HG02610 (cell line): ENCODE results near the gene SLC6A1.

Experiments
- ATAC-seq: cut with Tn5 transposase; IDR thresholded peaks from one replicate; pipeline ENCODE4 v1.9.1; 2021; ENCODE audit warnings: mild to moderate bottlenecking, moderate library complexity; ENCODE audit not compliant: unreplicated experiment

Gene SLC6A1

DNA sequence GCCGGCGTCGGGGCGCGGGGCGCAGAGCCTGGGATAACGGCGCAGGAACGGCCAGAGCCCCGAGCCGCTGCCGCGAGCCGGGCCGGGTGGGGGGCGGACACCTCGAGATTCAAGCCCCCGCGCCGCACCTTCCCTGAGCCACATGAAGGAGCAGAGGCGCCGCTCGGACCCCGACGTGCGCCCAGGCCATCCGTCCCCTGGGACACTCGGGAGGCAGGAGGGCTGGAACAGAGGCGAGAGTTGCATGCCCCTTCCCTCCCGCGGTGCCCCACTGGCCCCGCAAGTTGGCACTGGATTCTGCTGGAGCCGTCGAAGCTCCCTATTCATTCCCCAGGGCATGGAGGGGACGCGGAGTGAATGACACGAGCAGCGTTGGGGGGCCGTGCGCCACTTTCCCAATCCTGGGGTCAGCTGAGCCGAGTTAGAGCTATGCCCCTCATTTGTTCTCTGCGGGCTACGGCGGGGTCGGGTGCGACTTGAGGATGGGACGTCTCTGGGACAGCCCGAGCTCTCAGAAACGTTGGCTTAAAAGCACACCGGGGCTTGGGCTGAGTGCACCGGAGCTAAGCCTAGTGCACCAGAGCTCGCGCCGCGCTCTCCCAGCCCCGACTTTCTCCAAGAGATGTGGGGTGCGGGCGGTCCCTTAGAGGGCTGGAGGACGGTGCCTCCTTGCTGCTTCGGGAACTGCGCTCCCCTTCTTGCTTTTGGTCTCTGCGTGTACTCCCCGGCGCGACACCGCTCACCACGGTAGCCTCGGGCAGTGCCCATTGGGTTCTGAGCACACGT, 588 bp downstream of the SLC6A1 start:
- no peak for ATAC-seq

DNA sequence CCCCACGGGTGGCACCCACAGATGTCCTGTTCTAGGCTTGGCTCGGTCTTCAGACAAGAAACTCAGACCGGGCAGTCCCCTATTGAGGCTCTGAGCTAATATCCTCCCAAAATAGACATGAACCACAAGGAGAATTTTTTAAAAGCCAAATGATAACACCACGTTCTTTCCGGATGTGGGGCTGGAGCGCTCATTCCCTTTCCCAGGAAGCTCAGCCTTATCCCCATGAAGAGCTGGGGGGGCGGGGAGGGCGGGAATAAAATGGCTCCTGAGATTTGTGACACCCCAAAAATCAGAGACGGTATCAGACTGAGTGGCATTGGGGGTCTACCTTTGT, 1.1 kb downstream of the SLC6A1 start:
- no peak for ATAC-seq

DNA sequence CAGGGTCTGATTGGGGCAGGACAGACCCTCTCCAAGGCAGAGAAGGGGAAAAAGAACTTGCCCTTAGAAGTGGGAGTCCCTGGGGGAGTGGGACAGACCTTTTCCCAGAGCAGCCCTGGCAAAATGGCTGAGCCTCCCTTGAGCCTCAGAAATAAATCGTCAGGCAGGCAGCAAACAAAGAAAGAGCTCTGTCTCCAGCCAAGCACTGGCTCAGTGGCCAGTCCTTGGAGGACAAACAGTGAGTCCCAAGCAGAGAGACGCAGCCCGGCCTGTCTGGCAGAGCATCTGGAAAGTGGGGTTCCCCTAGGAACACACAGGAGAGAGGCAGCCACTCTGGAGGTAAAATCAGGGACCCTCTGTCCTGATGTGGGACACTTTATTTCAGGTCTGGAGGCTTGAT, 1.8 kb downstream of the SLC6A1 start:
- no peak for ATAC-seq

DNA sequence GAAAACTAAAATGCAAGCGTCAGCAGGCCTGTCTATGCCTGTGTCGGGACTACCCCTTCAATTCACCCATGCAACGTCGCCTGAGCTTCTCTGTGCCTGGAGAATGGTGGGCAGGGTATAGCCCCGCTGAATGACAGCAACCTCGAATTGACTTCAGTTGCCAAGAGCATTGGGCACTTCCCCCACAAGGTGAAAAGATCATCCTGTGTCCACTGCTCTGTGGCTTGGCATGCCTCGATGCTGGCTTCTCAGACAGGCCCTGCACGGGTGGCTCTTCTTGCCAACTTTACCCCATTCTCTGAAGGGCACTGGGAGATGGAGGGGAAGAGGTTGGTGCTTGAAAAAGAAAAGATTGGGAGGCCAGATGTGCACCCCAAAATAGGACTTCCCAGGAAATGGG, 3.3 kb downstream of the SLC6A1 start:
- no peak for ATAC-seq

DNA sequence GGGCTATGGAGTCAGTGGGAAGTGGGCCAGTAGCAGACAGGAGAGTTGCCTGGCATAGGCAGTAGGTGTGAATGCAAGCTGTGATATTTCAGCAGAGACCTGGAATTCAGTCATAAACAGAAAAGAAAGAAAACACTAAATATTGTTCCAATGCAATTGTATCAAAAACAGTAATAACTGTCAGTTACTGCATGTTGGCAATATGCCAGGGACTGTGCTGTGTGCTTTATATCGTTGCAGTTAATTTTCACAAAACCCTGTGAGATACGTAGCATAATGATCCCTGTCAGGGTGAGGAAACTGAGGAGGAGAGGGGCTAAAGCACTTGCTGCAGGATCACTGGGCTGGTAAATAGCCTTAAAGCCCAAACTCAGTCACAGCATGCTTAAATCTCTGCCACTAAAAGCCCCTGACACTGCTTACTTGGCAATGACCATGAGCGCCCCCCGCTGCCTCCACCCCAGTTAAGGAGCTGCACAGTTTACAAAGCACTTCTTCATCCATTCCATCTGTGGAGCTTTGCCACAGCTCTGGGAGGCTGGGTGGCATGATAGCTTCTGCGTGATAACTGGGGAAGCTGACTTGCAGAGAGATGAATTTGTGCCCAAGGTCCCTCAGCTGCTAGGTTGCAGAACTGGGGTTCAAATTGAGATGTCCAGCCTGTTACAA, 3.9 kb downstream of the SLC6A1 start:
- ATAC-seq, result no peak

DNA sequence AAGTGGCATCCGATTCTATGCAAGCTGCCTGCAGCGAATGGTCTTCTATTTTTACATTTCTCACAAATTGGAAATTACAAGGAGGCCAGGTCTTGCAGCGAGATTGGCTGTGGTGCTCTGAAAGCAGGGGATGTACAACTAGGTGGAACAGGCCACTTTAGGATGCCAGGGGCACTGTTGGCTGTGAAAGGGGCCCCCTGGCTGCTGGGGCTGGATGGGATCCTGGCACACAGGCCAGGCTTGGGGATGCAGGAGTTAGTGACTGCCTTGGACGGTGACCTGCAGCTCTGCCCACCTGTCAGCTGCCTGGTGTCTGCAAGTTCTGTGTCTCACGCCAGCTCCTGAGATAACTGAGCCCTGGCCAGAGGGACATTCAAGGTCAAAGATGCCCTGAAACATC, 4.6 kb downstream of the SLC6A1 start:
- ATAC-seq, result no peak

DNA sequence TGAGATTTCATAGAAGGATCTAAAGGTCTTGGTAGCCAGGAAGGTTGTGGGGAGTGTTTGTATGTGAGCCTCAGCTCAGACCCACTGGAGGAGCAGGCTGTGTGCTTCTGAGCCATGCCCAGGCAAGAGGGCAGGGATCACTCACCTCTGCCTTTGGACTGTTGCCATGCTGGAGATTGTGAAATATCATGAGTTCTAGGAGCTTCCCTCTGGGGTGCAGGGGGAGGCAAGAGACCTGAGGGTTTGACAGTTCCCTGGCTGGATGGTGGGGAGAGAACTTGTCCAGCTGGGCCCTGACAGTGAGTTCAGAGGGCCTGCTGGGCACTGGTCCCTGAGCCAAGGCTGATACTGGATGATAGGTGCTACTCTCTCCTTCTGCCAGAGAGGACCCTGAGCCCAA, 6.0 kb downstream of the SLC6A1 start:
- no peak for ATAC-seq

DNA sequence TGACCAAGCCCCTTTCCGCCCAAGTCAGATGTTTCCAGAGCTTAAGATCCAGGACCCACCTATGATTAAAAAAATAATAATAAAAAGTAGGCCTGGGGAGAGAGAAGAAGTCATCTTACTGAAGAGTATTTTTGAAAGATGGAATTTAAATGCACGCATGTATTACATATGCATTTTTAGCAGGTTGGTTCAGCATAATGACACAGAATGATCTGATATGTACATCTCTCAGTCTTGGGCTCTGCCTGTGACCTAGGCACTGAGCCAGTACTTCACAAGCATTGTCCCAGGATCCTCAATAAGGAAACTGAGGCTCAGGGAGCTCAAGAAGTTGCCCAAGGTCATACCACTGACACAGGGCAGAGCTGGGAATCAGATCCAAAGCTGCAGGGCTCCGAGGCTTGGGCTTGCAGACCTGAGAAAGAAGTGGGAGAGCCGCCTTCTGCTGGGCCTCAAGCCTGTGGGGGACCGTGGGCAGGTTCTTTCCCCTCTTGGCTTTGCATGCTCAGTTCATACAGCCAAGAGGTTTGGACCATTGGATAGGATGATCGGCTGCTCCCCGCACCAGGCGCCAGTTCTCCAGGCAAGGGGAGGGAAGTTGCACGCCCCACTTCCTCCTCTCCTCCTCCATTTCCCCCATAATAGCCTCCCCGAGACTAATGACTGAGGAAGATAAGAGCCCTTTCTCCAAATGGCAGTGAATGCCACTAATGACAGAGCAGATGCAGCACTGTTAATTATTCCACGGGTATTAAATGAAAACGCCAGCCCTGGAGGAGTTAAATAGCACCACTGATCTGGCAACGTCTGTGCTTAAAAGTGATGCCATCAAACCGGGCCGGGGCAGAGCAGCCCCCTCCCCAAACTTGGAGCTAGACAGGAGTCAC, 6.9 kb downstream of the SLC6A1 start:
- ATAC-seq, result no peak

DNA sequence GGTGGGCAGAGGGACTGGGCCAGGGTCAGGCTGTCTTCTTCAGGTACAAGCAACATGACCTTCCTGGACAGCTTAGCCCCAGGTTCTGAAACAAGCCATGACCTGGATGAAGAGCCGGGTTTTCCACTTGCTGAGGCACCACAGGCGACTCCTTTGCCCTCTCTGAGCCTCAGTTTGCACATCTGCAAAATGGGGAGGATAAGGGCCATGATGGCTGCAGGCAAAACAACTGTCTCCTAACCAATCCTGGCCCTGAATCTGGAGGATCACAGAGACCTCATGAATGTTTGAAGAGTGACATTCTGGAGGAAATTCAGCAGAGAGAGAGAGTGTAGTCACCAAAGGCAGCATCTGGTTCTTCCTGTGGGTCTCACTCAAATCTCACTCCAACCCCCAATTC, 8.0 kb downstream of the SLC6A1 start:
- no peak for ATAC-seq

DNA sequence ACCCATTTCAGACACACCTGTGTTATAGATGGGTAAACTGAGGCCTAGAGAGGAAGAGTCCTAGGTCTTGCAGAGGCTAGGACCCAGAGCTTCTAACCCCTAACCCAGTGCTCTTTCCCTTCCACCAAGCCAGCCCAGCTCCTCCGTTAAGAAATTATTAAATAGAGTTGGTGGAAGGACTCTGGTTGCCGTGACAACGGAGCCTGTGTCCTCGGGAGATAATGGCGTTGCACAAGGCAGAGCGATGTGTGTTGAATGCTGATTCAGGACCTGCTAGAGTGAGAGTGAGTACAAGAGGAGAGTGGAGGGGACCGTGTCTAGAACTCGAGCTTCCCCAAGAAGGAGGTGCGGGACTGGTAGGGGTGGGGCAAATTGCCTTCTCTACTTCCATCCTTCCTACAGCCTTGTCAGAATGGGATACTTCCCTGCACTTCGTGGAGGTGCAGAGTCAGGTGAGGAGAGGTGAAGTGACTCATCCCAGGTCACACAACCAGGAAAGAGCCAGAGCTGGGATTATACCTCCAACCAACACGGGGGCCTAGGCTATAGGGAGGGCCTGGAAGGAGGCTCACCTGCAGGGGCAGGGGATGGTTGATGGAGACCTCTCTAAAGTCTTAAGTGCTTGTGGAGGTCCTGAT, 8.6 kb downstream of the SLC6A1 start:
- ATAC-seq, result no peak

DNA sequence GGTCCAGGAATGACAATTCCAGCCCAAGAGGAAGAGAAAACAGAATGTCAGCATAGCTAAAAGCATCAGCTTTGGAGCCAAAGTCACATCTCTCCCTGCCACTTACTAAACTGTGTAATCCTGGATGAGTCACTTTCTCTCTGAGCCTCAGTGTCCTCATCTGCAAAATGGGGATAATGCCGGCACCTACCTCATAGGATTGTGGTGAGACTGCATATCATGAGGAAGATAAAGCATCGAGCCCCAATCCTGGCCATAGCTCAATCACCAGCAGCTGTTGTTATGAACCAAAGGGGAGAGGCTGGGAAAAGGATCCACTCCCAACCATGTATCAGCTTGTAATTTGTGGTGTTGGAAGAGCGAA, 9.1 kb downstream of the SLC6A1 start:
- no peak for ATAC-seq

DNA sequence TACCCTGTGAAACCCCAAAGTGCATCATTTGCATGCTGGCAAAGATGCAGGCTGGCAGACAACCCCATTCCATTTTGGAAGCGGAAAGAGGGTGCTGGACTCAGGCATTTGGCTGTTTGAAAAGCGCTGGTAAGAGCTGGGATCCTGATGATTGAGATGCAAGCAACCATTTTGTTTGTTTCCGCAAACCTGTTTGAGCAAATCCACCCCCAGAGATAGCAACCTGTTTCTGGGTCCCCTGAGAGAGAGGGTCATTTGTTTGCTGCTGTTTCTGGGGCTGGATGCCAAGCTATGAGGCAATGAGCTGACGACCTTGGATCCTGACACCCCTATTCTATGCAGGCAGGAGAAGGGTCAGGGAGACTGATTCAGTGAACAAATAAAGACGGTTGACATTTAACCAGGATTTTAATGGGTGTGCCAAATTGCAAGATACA, 9.8 kb downstream of the SLC6A1 start:
- no peak for ATAC-seq

DNA sequence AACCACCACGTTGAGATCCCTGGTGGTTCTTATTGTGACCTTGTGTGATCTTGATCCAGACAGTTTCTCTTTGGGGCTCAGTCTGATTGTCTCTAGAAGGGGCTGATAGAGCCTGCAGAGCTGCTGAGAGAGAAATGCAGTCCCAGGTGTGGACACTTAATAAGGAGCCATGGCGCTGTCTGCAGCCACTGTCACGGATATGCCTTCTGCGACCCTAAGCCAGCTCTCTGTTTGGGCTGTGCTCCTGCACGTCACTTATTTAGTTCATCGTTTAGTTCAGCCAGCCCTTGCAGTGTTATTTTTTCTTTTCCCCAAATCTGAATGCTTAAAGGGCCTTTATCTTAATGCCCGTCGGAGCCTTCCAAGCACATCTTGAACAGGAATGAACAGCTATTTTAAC, 12.0 kb downstream of the SLC6A1 start:
- no peak for ATAC-seq

DNA sequence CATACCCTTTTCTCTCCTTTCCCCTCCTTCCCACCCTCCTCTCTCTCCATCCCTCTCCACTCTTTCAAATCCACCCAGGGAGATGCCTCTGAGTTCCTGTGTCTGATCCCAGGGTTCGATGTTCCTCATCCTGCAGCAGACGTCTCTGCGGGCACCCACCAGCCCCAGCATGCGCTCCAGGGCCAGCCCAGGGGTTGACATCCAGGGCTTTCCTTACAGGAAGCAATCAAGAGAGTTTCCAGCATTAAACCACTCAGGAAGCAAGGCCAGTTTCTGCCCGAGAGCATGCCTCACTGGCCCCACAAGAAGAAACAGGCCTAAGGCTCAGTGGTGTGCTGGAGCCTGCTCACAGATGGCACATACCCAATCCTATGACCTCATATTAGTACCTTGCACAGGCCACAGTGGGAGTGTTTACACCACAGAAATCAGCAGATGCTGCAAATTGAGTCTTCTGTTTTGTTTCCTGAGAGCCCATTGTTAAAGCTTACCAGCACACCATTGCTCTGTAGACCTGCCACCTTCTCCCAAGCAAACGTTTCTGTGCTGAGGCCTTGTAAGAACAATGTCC, 13.2 kb downstream of the SLC6A1 start:
- ATAC-seq, result no peak

DNA sequence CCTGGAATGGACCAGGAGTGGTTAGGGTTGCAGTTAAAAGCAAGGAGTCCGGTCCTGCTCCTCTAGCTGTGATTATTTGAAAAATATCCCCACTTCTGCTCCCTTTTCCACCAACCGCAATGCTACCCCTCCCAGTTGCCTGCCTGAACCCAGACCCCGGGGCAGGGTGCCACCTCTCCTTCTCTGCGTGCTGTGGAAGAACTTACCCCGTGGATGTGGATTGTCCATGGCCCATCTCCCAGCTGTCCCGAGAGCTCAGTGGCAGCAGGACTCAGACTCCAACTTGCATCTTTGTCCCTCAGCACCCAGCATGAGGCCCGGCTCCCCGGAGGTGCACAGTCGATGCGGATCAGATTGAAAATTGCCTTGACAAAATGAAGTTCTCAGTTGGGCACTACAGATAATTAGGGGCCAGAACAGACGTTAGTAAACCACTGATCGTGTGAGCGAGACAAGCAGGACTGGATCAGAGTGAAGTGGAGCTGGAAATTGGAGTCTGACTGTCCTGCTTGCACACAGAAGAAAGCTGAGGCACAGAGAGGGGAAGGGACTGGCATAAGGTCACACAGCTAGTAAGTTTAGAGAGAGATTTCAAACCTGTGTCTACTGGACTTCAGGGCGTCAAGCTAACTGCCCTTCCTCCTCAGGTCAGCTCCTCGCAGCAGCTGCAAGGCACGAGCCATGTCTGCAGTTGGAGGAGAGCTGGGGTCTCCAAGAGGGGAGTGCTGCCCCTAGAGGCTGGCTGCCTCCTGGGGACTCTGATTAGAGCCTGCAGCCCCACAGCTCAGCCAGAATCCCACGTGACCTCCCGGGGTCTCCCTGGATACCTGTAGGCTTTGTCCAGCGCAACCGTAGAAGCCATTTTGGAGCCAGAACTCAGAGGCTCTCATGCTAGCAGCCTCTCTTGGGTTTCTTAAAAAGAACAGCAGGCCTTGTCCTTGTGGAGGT, 14.7 kb downstream of the SLC6A1 start:
- ATAC-seq, result no peak

DNA sequence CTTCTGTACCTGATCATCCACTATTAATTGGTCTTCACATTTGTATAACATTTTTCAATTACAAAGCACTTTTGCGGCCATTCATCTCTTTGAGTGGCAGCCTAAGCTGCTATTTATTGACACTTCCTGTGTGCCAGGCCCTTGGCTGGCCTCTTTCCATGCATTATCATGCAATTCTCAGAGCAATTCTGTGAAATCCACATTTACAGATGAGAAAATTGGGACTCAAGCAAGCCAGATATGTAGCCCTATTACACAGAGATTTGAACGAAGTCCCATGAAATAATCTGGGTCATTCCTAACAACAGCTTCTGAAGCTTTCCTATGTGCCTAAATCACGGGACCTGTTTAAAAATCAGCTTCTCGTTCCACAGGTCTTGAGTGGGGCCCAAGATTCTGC, 17.4 kb downstream of the SLC6A1 start:
- ATAC-seq, result no peak

DNA sequence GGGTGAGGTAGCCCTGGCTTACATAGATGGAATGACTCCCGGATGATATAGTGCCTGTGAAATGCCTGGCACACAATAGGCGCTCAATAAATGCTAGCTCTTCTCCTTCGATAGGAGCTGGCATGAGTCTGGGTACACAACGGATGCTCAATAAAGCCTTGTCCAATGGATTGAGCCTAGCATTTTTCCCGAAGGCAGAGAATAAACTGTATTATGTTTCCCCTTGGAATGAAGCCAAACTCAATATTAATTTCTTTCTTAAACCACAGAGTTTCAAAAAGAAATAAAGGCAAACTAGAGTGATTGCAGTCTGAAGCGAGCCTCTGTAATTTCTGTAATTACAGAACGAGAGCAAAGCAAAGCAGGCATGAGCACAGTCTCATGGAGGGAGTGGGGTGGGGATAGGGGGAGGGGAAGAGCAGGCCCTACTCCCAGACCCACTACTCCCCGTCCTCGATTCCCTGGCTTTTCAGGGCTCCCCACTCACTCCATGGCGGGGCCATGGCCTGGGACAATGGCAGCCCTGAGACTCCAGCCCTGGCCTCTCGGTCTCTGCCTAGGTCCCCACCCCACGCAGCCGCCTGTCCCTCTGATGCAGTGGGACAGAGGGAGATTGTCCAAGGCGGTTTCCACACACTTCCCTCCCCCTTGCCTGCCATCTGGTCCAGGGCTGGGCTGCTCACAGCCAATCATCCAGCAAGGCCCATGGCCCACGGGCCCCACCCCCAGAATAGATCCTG, 18.0 kb downstream of the SLC6A1 start:
- no peak for ATAC-seq

DNA sequence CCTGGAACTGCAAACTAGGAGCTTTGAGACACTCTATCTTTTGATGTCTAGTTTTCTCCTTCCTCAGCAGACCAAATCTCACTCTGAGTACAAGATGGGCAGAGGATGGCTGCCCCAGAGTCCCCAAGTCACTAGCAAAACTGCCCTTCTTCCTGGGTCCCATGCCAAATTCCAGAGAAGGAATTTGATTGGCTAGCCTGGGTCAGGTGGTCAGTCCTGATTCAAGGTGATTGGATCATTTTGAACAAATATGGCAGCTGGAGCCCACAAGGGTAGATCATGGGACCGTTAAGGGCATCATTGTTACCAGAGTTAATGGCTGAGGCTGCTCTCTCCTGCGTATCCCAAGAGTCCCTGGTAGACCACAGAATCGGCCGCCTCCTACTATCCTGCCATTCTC, 21.7 kb downstream of the SLC6A1 start:
- ATAC-seq, result no peak

DNA sequence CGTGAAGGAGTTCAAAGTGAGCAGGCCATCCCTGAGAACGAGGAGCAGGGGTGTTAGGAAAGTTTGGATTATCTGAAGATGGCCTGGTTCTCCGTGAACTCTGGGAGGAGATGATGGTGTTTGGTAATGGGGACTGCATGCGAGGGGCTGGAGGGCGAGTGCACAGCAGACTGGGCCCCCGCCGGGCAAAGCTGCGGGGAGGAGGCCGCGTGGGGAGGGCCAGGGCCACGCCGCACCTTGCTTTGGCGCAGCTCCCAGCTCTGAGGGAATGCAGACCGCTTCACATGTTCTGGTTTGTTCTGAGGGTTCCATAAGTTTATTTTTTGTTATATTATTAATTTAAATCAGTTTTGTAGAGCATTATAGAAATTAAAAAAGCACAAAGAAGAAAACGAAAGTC, 22.2 kb downstream of the SLC6A1 start:
- ATAC-seq, result no peak
